Measurements from ENCODE around the gene DISC1. TPM values are rescaled to one million over a fixed set of nuclear protein-coding genes. Genes with fewer than 3 reads are reported as not detected.

Gene DISC1
- total and polyA plus RNA-seq, 2 experiments from 2014 or later: 2.1 to 6.5 TPM

DNA sequence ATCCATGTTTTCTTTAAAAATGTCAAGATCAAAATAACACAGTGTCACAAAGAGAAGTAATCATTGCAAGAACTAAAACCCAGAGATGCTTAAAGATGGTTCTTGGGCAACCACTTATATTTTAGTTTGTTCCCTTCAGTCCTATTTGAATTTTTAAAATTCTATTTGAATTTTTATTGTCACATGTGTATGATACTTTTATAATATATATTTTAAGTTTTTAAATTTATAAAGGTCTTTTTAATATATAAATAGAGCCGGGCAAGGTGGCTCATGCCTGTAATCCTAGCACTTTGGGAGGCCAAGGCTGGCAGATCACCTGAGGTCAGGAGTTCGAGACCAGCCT lies 22.3 kb upstream of the DISC1 start:
- no peaks in the 10 kb centered on the region for H3K27me3 ChIP-seq (ENCODE audit: insufficient read depth)
- no peaks in the 10 kb centered on the region for H3K79me2 ChIP-seq (replicated peaks; ENCODE audit: insufficient read depth)
- H3K36me3 ChIP-seq (ENCODE audit: insufficient read depth): no peaks in the 10 kb centered on the region
- Mint-ChIP-seq H3K27ac (no peak overlapping the region), H3K4me3 (no peak overlapping the region), H3K27me3 (ENCODE audit: insufficient read depth, low read depth, poor library complexity) (peaks cover 1% of the 10 kb centered on the region), H3K36me3 (ENCODE audit: low read depth) (no peaks in the 10 kb centered on the region), H3K4me1 (peaks cover 13% of the 10 kb centered on the region; the same call in 2 of the 3 replicates), H3K9me3 (no peaks in the 10 kb centered on the region)
- no peaks in the 10 kb centered on the region for H3F3A ChIP-seq (replicated peaks; ENCODE audit: low read depth)
- H3K9me2 ChIP-seq (ENCODE audit: insufficient read depth): no peaks in the 10 kb centered on the region
- no peak for DNase-seq (ENCODE audit: low spot score)
- no peaks in the 10 kb centered on the region; the same call in 1 of the 2 replicates for H3K4me1 ChIP-seq (ENCODE audit: insufficient read depth)
- no peak for ATAC-seq
- no peak overlapping the region for H3K4me3 ChIP-seq
- H3K4me2 ChIP-seq: no peak overlapping the region
- H3K27ac ChIP-seq (ENCODE audit: low read depth): no peak overlapping the region
- TF ChIP-seq, protein P1, sequence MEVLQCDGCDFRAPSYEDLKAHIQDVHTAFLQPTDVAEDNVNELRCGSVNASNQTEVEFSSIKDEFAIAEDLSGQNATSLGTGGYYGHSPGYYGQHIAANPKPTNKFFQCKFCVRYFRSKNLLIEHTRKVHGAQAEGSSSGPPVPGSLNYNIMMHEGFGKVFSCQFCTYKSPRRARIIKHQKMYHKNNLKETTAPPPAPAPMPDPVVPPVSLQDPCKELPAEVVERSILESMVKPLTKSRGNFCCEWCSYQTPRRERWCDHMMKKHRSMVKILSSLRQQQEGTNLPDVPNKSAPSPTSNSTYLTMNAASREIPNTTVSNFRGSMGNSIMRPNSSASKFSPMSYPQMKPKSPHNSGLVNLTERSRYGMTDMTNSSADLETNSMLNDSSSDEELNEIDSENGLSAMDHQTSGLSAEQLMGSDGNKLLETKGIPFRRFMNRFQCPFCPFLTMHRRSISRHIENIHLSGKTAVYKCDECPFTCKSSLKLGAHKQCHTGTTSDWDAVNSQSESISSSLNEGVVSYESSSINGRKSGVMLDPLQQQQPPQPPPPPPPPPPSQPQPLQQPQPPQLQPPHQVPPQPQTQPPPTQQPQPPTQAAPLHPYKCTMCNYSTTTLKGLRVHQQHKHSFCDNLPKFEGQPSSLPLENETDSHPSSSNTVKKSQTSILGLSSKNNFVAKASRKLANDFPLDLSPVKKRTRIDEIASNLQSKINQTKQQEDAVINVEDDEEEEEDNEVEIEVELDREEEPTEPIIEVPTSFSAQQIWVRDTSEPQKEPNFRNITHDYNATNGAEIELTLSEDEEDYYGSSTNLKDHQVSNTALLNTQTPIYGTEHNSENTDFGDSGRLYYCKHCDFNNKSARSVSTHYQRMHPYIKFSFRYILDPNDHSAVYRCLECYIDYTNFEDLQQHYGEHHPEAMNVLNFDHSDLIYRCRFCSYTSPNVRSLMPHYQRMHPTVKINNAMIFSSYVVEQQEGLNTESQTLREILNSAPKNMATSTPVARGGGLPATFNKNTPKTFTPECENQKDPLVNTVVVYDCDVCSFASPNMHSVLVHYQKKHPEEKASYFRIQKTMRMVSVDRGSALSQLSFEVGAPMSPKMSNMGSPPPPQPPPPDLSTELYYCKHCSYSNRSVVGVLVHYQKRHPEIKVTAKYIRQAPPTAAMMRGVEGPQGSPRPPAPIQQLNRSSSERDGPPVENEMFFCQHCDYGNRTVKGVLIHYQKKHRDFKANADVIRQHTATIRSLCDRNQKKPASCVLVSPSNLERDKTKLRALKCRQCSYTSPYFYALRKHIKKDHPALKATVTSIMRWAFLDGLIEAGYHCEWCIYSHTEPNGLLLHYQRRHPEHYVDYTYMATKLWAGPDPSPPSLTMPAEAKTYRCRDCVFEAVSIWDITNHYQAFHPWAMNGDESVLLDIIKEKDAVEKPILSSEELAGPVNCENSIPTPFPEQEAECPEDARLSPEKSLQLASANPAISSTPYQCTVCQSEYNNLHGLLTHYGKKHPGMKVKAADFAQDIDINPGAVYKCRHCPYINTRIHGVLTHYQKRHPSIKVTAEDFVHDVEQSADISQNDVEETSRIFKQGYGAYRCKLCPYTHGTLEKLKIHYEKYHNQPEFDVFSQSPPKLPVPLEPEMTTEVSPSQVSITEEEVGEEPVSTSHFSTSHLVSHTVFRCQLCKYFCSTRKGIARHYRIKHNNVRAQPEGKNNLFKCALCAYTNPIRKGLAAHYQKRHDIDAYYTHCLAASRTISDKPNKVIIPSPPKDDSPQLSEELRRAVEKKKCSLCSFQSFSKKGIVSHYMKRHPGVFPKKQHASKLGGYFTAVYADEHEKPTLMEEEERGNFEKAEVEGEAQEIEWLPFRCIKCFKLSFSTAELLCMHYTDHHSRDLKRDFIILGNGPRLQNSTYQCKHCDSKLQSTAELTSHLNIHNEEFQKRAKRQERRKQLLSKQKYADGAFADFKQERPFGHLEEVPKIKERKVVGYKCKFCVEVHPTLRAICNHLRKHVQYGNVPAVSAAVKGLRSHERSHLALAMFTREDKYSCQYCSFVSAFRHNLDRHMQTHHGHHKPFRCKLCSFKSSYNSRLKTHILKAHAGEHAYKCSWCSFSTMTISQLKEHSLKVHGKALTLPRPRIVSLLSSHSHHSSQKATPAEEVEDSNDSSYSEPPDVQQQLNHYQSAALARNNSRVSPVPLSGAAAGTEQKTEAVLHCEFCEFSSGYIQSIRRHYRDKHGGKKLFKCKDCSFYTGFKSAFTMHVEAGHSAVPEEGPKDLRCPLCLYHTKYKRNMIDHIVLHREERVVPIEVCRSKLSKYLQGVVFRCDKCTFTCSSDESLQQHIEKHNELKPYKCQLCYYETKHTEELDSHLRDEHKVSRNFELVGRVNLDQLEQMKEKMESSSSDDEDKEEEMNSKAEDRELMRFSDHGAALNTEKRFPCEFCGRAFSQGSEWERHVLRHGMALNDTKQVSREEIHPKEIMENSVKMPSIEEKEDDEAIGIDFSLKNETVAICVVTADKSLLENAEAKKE (CRISPR knock-in tag; IDR thresholded peaks at IDR 0.05): no peak
- no peak for TF ChIP-seq ZNF114 (CRISPR knock-in tag; IDR thresholded peaks at IDR 0.05)
- TF ChIP-seq, protein P2, sequence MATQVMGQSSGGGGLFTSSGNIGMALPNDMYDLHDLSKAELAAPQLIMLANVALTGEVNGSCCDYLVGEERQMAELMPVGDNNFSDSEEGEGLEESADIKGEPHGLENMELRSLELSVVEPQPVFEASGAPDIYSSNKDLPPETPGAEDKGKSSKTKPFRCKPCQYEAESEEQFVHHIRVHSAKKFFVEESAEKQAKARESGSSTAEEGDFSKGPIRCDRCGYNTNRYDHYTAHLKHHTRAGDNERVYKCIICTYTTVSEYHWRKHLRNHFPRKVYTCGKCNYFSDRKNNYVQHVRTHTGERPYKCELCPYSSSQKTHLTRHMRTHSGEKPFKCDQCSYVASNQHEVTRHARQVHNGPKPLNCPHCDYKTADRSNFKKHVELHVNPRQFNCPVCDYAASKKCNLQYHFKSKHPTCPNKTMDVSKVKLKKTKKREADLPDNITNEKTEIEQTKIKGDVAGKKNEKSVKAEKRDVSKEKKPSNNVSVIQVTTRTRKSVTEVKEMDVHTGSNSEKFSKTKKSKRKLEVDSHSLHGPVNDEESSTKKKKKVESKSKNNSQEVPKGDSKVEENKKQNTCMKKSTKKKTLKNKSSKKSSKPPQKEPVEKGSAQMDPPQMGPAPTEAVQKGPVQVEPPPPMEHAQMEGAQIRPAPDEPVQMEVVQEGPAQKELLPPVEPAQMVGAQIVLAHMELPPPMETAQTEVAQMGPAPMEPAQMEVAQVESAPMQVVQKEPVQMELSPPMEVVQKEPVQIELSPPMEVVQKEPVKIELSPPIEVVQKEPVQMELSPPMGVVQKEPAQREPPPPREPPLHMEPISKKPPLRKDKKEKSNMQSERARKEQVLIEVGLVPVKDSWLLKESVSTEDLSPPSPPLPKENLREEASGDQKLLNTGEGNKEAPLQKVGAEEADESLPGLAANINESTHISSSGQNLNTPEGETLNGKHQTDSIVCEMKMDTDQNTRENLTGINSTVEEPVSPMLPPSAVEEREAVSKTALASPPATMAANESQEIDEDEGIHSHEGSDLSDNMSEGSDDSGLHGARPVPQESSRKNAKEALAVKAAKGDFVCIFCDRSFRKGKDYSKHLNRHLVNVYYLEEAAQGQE (IDR thresholded peaks at IDR 0.05; ENCODE audit: unreplicated experiment): no peak
- no peak for TF ChIP-seq JUNB (IDR thresholded peaks at IDR 0.05; ENCODE audit: unreplicated experiment)
- no peak for TF ChIP-seq POLR2AphosphoS5 (IDR thresholded peaks at IDR 0.05; ENCODE audit: low read depth)
- no peak for TF ChIP-seq STAT1 (IDR thresholded peaks at IDR 0.05; ENCODE audit: unreplicated experiment)
- TF ChIP-seq ZNF331 (CRISPR knock-in tag; IDR thresholded peaks at IDR 0.05; ENCODE audit: low read depth): no peak
- no peak for TF ChIP-seq EZH2 (IDR thresholded peaks at IDR 0.05; ENCODE audit: low read depth, unreplicated experiment)
- no peak for TF ChIP-seq NANOG (IDR thresholded peaks at IDR 0.05; ENCODE audit: borderline replicate concordance)
- TF ChIP-seq, protein P3, sequence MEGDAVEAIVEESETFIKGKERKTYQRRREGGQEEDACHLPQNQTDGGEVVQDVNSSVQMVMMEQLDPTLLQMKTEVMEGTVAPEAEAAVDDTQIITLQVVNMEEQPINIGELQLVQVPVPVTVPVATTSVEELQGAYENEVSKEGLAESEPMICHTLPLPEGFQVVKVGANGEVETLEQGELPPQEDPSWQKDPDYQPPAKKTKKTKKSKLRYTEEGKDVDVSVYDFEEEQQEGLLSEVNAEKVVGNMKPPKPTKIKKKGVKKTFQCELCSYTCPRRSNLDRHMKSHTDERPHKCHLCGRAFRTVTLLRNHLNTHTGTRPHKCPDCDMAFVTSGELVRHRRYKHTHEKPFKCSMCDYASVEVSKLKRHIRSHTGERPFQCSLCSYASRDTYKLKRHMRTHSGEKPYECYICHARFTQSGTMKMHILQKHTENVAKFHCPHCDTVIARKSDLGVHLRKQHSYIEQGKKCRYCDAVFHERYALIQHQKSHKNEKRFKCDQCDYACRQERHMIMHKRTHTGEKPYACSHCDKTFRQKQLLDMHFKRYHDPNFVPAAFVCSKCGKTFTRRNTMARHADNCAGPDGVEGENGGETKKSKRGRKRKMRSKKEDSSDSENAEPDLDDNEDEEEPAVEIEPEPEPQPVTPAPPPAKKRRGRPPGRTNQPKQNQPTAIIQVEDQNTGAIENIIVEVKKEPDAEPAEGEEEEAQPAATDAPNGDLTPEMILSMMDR (conservative IDR thresholded peaks at IDR 0.05; ENCODE audit: low read depth in 2 of 2): no peak
- TF ChIP-seq, protein P4, sequence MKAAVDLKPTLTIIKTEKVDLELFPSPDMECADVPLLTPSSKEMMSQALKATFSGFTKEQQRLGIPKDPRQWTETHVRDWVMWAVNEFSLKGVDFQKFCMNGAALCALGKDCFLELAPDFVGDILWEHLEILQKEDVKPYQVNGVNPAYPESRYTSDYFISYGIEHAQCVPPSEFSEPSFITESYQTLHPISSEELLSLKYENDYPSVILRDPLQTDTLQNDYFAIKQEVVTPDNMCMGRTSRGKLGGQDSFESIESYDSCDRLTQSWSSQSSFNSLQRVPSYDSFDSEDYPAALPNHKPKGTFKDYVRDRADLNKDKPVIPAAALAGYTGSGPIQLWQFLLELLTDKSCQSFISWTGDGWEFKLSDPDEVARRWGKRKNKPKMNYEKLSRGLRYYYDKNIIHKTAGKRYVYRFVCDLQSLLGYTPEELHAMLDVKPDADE (IDR thresholded peaks at IDR 0.05): no peak
- no peak for TF ChIP-seq CREB1 (CRISPR knock-in tag; IDR thresholded peaks at IDR 0.05; ENCODE audit: low read depth)
- no peak for TF ChIP-seq EZH2phosphoT487 (IDR thresholded peaks at IDR 0.05; ENCODE audit: unreplicated experiment)
- no peak overlapping the region for H2AFZ ChIP-seq
- no peaks in the 10 kb centered on the region for H4K20me1 ChIP-seq (replicated peaks; ENCODE audit: insufficient read depth)
